ENCODE measurements around the gene WDR64.
"Not testable (repeated sequence)": the region's sequence is repeated elsewhere in the genome, so short reads cannot be mapped to it uniquely, and the experiment has no call there.

Gene WDR64

DNA sequence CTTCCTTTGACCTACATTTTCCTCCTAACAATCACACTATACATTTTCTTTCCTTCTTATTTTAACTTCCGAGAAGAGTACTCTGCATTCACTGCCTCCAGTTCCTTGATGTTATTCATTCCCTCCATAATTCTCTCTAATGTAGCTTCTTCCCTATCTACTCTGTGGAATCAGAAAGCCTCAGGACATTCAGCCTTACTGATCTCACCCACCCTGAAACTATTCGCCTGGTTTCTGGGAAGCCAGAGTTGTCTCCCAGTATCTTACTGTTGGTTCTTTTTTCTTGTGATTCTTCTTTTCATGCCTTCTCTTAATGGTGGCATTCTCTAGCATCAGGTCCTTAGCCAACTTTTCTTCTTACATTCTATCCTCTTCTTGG lies 45.5 kb downstream of the WDR64 start:
- TF ChIP-seq, protein P1, sequence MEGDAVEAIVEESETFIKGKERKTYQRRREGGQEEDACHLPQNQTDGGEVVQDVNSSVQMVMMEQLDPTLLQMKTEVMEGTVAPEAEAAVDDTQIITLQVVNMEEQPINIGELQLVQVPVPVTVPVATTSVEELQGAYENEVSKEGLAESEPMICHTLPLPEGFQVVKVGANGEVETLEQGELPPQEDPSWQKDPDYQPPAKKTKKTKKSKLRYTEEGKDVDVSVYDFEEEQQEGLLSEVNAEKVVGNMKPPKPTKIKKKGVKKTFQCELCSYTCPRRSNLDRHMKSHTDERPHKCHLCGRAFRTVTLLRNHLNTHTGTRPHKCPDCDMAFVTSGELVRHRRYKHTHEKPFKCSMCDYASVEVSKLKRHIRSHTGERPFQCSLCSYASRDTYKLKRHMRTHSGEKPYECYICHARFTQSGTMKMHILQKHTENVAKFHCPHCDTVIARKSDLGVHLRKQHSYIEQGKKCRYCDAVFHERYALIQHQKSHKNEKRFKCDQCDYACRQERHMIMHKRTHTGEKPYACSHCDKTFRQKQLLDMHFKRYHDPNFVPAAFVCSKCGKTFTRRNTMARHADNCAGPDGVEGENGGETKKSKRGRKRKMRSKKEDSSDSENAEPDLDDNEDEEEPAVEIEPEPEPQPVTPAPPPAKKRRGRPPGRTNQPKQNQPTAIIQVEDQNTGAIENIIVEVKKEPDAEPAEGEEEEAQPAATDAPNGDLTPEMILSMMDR (conservative IDR thresholded peaks at IDR 0.05; ENCODE audit: low read depth, low read length) = no peak
- no peak overlapping the region for H3K4me3 ChIP-seq (ENCODE audit: low read length)
- DNase-seq (ENCODE audit: low read depth) = no peak

DNA sequence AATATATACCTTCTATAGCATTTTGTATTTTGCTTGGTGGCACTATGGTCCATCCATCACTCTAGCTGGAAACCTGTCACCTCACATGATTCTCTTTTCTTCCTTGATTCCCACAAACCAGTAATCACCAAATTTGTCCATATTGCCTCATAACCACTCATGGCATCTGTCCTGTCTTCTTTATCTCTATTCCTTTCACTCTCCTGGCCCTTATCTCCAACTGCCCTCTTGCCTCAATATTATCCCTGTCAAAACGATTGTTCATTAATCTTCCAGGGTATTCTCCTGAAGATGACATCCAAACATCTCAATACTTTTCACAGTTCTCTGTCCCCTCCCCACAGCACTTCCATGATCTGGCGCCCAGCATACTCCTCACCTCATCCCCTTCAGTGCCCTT lies 46.1 kb downstream of the WDR64 start:
- TF ChIP-seq, protein P1 (conservative IDR thresholded peaks at IDR 0.05; ENCODE audit: low read depth, low read length) = no peak
- DNase-seq (ENCODE audit: low read depth) = no peak
- no peak overlapping the region for H3K4me3 ChIP-seq (ENCODE audit: low read length)

- DNase-seq (ENCODE audit: low read depth) = no peak
- no peak overlapping the region for H3K4me3 ChIP-seq (ENCODE audit: low read length)
- TF ChIP-seq, protein P1 (conservative IDR thresholded peaks at IDR 0.05; ENCODE audit: low read depth, low read length) = no peak
Observed at GRCh38 chr1:241701483-241702295, 49.6 kb downstream of the WDR64 start.

- peak; percentile 9 for DNase-seq (ENCODE audit: low read depth)
- TF ChIP-seq, protein P1 (conservative IDR thresholded peaks at IDR 0.05; ENCODE audit: low read depth, low read length) = no peak
- H3K4me3 ChIP-seq (ENCODE audit: low read length) = no peak overlapping the region
Observed at GRCh38 chr1:241702442-241703373, 50.6 kb downstream of the WDR64 start.

DNA sequence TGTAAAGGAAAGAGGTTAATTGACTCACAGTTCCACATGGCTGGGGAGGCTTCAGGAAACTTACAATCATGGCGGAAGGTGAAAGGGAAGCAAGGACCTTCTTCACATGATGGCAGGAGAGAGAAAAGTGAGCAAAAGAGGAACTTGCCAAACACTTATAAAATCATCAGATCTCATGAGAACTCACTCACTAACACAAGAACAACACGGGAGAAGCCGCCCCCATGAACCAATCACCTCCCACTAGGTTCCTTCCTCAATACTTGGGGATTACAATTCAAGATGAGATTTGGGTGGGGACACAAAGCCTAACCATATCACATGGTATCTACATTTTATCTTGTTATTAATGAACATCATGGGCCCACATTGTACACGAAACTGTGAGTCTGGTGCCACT lies 51.7 kb downstream of the WDR64 start:
- H3K4me3 ChIP-seq (ENCODE audit: low read length); DNase-seq (ENCODE audit: low read depth): not testable (repeated sequence)

DNA sequence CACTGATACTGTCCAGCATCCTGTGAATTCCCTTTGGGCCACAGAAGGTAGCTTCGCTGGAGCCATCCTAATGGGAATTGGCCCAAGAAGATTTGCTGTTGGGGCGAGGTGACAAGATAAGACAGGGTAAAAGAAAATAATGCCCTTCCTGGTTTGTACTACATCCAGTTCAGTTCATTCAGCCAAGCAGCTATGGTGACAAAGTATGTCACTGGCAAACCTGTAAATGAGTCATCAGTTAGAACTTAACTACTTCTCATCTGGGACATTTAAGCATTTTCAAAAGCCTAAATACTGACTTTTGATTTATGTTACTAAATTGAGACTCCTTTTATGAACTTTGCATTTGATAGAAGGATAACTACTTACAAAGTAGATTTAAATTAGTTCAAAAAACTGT lies 54.2 kb downstream of the WDR64 start:
- no peak overlapping the region for H3K4me3 ChIP-seq (ENCODE audit: low read length)
- TF ChIP-seq, protein P1 (conservative IDR thresholded peaks at IDR 0.05; ENCODE audit: low read depth, low read length) = no peak
- no peak for DNase-seq (ENCODE audit: low read depth)

- H3K4me3 ChIP-seq (ENCODE audit: low read length) = no peak overlapping the region
- no peak for DNase-seq (ENCODE audit: low read depth)
- TF ChIP-seq, protein P1 (conservative IDR thresholded peaks at IDR 0.05; ENCODE audit: low read depth, low read length) = no peak
Observed at GRCh38 chr1:241706967-241707366, 54.9 kb downstream of the WDR64 start.

All from retinal pigment epithelial cell (primary cell).